GM18519 (cell line): ENCODE data around the gene SH2D3C.

Experiments
- ATAC-seq: cut with Tn5 transposase; IDR thresholded peaks from one replicate; pipeline ENCODE4 v1.9.1; 2021; ENCODE audit warnings: mild to moderate bottlenecking, moderate library complexity; ENCODE audit not compliant: unreplicated experiment, low FRiP score

The SH2D3C gene

DNA sequence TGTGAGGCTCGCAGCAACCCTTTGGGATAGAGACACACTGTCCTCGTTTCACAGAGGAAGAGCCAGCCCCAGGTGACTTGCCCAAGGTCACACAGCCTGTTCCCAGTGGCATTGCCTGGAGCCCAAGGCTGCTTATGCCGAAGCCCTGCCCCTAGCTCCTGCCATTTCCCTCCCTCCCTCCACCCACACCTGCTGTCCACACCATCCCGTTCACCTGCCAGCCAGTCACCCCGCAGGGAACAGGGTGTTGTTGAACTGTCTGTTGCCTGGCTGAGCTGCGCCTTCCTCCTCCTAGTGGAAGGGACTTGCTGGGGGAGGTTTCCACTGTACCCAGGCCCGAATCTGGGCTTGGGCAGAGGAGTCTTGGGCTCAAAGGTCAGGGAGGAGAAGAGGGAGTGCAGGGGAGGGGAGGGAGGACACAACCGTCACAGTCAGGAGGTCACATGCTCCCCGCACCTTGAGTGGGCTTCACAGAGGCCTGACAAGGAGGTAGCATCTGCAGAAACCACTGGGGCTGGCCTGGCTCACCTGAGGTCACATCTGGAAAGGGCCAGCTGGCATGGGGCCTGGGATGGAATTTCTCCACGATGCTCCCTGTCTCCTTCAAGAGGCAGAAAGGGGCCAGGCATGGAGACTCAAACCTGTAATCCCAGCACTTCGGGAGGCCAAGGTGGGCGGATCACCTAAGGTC, 56.3 kb downstream of the SH2D3C start:
- ATAC-seq, result no peak

DNA sequence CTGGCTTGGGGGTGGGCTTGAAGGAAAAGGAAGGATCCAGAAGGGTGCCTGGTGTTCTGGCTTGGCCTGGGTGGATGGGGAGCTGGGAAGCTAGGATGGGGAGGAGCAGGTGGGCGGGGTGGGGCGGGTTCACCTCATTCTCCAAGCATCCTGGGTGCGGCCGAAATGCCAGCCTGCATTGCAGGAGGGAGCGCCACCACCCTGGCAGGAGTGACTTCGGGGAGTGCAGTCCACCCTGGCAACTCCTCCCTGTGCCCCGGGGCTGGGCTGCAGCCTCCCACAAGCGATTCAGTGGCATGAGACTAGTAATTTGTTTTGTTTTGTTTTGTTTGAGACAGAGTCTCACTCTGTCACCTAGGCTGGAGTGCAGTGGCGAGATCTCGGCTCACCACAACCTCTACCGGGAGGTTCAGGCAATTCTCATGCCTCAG, 57.1 kb downstream of the SH2D3C start:
- ATAC-seq, result no peak

DNA sequence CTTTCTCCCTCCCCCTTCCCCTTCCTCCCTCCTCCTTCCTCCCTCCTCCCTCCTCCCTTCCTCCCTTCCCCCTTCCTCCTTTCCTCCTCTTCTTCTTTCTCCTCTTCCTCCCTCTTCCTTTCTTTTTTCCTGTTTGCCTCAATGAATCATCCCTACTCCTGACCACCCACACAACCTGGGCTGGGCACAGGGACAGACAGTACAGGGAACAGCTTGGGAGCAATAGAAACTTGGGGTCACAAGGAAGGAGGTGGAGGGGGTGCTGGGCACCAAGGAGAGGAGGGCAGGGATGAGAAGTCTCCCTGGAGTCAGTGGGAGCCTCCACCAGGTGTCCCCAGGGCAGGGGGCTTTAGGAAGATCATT, 57.6 kb downstream of the SH2D3C start:
- no peak for ATAC-seq

DNA sequence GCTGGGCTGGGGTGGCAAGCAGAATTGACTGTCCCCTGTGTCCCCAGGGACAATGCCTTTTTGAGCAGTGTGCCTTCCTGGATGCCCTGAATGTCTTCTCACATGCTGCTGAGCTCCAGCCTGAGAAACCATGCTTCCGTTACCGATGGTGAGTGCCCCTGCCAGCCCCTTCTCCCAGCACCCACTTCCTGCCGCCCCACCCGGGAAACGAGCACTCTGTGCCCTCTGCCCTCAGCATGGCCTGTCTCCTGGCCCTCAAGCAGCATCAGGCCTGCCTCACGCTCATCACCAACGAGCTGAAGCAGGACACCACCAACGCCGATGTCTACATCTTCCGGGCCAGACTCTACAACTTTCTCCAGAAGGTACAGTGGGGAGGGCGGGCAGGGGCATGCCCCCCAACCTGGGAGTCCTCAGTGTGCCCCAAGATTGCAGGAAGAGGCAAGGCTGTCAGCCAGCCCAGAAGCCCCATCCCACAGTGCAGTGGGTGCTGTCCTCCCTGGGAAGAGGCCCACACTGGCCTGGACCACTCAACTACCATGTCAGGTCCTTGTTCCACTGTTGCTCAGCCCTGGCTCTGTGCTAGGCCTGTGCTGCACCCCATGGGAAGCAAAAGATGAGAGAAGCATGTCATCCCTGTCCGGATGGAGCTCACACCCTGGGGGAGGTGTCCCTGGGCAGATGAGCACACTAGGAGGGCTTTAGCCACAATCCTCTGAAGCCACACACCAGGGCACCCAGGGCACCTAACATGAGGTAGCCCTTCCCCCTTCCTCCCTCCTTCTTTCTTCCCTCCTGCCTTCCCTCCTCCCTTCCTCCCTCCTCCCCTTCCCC, 58.2 kb downstream of the SH2D3C start:
- ATAC-seq, result no peak

DNA sequence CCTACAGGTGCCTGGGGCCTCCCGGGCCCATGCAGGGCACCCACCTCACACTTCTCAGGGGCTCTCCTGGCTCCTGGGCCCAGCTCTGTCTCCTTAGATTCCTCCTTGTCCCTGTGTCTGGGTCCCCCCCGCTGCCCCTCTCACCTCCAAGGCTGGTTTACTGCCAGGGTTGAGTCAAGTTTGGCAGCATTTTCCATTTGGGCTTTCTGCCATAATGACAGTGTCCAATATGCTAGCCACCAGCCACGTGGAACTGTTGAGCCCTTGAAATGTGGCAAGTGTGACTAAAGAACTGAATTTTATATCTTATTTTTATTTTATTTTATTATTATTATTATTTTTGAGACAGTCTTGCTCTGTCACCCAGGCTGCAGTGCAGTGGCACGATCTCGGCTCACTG, 60.7 kb downstream of the SH2D3C start:
- ATAC-seq, result no peak

DNA sequence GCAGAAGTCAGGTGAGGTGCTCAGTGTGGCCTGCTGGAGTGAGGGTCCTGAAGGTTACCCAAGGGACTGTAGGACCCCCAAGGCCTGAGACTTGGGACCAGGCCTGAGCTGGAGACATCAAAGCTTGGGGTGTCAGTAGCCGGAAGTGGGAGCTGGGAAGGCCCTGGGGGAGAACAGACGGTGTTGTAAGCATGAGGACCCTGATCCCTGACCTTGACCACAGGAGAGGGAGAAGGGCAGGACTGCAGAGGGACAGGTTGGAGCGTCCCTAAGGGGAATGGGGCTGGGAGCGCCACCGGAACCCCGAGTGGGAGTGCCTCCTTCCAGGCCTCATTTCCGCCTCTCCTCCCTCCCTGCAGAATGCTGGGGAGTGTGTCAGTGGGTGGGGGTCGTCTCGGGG, 62.1 kb downstream of the SH2D3C start:
- no peak for ATAC-seq

DNA sequence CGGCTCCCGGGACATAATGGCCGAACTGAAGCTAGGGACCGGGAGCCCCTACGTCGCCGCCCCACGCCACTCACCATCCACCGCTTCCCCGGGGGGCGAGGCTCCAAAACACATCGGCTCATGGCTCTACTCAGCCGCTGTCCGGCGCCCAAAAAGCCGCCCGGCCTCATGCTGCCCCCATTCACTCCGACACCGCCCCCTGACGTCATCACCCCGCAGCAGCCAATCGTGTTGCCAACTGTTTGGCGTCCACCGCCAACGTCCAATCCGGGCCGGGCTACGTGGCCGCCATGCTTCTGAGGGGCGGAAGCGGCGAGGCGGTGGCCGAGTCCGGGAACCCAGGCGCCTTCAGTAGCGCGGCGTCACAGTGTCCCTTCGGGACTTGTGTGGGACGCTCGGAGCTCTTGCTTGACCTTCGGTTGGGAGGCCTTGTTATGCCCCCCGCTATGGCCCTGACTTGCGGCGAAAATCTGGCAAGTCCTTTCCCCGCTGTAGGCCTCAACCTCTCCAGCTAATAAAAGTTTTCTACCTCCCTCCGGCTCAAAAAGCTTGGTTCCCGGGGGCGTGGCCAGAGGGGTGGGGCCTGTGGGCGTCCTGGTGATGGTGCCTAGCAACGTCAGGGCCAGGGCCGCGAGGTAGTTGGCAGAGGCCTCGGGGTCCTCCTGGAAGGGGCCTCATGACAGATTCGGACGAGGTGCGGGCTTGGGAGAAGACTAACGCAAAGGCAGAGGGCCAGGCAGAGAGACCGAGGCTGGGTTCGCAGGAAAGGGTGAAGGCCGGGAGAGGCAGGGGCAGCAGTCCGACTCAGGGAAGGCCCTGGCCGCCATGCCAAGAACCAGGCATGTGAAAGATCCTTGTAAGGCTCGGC, 62.8 kb downstream of the SH2D3C start, which contains the start of the genes PTRH1 and TTC16:
Gene PTRH1, minus strand, starts transcription at position 194 of the 868 bp plus-strand sequence. Its CDS starts 24 bp downstream, at position 170.
Gene TTC16, plus strand, starts transcription at position 610 of the 868 bp plus-strand sequence. Its CDS starts 67 bp downstream, at position 677.
- peak; percentile 67 for ATAC-seq

DNA sequence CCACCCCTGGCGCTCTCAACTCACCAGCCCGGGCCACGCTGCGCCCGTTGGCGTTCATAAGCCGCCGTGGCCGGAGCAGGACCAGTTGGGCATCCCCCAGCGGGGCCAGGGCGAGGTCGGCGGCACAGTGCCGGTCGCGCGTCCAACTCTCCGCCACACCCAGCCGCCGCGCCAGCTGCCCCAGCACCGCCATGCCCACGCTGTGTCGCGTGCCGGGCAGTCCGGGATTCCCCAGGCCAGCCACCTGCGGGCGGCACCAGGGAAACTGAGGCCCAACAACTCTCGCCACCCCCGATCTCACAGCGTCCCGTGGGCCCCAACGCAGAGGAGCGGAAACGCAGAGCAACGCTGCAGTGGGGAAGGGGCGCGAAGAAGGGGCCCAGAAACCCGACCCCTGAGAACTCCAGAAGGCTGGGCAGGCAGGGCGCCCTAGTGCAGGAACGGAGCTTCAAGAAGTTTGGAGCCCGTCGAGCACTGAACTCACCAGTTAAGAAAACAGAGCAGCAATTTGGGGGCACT, 63.5 kb downstream of the SH2D3C start:
- no peak for ATAC-seq

DNA sequence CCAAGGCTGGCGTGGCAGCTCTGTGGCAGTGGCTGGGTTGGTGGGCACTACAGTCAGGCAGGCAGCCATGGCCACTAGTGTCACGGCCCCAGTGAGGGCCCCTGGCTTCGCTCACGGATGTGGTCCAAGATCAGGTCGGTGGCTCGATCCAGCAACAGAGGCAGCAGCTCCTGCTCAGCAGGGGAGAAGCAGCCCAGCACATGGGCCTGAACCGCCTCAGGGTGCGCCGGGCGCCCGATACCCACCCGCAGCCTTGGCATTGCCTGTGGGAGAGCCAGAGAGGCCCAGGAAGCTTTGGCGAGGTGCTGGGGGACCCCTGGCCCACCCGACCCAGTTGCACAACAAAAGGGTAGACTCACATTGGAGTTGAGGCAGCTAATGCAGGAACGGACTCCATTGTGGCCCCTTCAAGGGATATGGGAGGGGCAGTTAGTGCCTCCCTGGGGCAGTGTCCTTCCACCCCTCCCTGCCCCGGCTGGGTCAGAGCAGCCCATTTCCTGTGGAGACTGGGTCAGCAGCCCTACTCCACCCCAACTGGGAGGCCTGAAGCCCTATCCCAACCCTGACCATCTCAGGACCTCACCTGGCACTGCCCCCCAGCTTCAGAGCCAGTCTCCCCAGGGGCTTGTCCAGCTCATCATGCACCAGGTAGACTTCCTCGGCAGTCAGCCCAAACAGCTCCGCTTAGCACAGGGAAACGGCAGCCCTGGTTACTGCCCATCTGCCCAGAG, 64.3 kb downstream of the SH2D3C start:
- no peak for ATAC-seq

DNA sequence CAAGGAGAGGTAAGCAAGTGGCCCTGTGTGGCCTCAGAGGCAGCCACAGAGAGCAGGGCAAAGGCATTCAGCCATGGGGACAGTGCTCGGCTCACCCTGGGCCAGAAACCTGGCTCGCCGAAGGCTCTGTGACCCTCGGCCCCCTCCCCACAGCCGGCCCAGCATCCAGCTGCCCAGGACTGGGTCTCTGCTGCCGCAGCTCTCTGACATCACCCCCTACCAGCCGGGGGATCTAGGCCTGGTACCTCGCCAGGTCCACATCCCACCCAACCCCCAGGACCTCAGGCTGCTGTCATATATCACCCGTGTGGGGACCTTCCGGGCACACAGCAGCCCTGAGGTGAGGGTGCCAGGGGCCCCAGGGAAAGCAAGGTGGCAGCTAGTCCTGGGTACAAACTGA, 65.6 kb downstream of the SH2D3C start:
- ATAC-seq, result no peak

DNA sequence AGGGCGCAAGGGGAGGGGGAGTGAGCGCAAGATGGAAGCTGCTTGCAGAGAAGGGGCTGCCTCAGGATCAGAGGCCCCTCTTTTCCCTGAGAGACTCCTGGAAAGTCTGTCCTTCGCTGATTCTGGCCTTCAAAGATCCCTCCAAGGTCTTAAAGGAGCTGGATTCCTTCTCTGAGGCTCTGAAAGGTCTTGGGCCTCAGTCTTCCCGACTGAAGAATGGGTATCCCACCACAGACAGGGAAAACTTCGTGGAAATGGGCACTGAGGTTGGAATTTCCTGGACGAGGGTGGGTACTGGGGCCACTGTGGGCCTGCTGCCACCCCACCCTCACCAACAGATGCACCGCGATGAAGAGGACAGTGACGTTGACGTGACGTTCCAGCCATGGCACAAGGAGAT, 66.1 kb downstream of the SH2D3C start:
- no peak for ATAC-seq

DNA sequence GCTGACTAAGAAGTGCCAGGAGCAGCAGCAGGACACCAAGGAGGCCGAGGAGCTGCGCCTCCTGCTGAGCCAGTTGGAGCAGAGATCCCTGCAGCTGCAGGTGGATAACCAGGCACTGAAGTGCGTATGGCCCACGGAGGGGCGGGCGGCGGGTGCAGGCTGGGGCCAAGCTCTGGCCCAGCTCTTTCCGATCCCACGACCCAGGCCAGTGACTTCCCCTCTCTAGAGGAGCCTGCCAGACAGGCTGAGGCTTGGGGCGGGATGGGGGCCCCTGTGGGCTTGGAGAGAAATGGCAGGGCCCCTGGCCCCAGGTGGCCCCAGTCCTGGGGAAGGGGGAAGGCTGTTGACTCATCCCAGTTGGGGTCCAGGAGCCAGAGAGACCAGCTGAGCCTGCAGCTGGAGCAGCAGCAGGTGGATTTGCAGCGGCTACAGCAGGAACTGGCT, 66.6 kb downstream of the SH2D3C start:
- no peak for ATAC-seq

DNA sequence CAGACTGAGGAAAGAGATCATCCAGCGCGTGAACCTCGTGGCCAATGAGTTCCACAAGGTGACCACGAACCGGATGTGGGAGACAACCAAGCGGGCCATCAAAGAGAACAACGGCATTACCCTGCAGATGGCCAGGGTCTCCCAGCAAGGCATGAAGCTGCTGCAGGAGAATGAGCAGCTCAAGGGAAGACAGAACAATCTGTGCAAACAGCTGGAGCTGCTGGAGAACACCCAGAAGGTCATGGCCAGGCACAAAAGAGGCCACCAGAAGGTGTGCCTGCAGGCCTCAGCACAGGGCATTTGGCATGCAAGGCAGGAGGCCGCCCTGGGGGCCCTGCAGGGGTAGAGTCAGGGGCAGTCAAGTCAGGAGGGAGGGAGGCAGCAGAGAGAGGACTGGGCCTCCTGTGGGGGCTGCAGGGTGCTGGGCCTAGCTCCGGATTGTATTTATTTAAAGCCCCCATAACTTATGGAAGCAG, 67.2 kb downstream of the SH2D3C start:
- ATAC-seq, result no peak

DNA sequence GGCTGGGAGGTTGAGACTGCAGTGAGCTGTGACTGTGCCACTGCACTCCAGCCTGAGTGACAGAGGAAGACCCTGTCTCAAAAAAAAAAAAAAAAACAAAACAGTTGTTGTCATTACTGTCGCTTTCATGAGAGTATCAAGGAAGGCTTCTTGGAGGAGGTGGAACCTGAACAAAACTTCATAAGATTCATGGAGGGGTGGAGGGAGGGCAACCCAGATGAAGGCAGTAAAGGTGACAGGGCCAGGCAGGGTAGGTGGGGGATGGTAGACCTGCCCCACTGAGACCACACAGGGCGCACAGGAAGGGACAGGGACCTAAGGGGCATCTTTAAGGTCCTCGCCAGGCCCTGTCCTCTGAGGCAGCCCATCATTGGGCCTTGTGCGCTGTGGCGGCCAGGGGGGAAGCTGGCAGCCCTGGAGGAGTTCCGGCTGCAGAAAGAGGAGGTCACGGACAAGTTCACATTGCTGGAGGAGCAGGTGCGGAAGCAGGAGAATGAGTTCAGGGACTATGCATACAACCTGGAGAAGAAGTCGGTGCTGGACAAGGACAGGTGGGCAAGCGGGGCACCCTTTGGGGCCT, 68.2 kb downstream of the SH2D3C start:
- no peak for ATAC-seq

DNA sequence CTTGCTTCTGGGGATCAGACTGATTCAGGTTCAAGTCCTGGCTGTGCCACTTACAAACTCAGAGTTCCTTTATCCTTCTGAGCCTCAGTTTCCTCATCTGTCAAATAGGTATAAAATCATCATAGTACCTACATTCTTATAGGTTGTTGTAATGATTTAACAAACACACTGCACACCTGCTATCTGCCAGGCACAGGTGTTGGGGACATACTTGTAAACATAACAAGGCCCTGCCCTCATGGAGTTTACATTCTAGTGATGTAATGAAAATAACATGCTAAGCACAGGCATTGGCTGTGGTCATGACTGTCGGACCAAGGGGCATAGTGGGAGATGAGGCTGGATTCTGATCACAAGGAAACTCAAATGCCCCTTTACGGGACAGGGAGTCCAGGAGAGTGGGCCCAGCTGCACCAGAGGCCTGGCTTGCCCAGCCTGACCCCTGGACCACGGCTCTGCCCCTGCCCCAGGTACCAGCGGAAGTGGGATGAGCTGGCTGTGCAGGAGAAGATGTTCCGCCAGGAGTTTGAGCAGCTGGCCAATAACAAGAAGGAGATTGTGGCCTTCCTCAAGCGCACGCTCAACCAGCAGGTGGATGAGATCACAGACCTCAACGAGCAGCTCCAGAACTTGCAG, 69.4 kb downstream of the SH2D3C start:
- ATAC-seq, result no peak

DNA sequence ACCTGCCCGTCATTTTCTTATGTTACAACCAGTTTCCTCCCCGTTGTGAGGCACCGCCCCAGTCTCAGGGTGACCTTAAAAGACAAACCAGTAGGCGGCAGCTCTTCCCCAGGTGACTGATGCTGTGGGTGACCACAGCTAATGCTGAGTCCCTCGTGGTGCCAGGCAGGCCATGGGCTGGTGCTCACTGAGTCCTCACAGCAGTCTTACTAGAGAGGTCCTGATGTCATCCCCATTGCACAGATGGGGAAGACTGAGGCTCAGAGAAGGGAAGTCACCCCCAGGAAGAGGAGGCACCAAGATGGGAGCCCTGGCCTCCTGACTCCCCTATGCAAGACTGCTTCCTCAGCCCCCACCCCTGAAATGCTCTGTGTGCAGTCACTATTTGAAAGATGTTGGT, 70.7 kb downstream of the SH2D3C start:
- no peak for ATAC-seq

DNA sequence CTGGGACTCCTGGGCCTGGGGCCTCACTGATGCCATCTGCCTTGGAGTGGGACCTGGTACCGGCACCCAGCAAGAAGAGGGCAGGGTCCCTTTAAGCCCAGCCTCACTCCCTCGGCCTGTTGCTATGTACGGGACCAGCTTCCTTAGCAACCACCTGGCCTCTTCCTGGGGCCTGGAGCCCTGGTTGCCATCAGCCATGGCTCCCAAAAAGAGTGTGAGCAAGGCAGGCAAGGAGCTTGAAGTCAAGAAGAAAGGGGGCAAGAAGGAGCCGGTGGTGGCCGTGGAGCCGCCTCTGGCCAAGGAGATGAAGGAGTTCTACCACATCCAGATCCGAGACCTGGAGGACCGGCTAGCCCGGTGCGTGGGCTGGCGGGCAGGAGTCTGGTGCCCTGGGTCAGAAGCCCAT, 71.6 kb downstream of the SH2D3C start, which contains the start of gene CFAP157:
Gene CFAP157, plus strand, starts transcription at position 153 of the 406 bp plus-strand sequence. Its CDS starts 44 bp downstream, at position 197.
- no peak for ATAC-seq

DNA sequence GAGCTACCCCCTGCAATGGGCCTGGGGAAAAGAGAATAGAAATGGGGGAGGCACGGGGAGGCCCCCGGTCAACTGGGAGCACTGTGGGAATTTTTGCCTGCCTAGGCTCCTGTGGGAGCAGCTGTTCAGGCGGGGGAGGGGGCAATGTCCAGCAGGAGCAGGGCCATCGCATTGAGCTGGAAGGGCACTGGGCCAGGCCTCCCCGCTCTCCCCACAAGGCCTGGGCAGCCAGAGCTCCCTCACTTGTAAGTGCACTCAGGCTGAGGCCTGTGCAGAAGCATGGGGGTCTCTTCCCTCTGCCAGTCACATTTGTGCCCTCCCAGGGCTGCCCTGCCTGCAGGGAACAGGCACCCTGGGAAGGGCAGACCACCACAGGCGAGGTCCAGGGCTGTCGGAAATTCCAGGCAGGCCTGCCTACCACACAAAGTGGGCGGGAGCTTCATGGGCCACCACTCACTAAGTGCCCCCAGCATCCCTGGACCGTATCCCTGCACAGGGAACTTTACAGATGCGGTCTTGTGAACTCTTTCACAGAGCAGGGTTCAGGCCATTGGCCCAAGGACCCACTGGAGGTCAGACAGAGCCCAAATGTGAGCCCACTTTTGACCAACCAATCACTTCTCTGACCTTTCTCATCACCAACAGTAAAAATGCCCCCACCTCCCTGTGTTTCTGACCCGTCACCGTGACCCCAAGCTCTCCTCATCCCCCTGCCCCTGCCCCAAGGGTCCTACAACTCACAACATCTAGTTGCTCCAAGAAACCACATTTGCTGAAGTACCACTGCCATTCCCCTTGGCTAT, 72.7 kb downstream of the SH2D3C start:
- no peak for ATAC-seq
